GM19238 (cell line): ENCODE data around the gene GRIP1.

Experiments
- DNase-seq: peaks from one replicate; pipeline ENCODE4 v3.0.0; 2011; ENCODE audit warnings: low spot score; ENCODE audit not compliant: insufficient read length

The GRIP1 gene

GRCh38 chr12:66603981-66604479 is 74.8 kb downstream of the GRIP1 start:
- DNase-seq: no peak

- no peak for DNase-seq
Measured at GRCh38 chr12:66603461-66603860, 75.4 kb downstream of the GRIP1 start.

GRCh38 chr12:66602483-66603143 is 76.3 kb downstream of the GRIP1 start:
- DNase-seq: no peak

- DNase-seq: no peak
Measured at GRCh38 chr12:66600903-66601302, 78.0 kb downstream of the GRIP1 start.

- DNase-seq: no peak
Measured at GRCh38 chr12:66599816-66600215, 79.1 kb downstream of the GRIP1 start.

GRCh38 chr12:66598608-66599007 is 80.3 kb downstream of the GRIP1 start:
- no peak for DNase-seq

- no peak for DNase-seq
Measured at GRCh38 chr12:66598079-66598478, 80.8 kb downstream of the GRIP1 start.

GRCh38 chr12:66596199-66596598 is 82.7 kb downstream of the GRIP1 start:
- no peak for DNase-seq

GRCh38 chr12:66594688-66595087 is 84.2 kb downstream of the GRIP1 start:
- DNase-seq: no peak

- DNase-seq: no peak
Measured at GRCh38 chr12:66590275-66590985, 88.4 kb downstream of the GRIP1 start.

GRCh38 chr12:66589095-66589494 is 89.8 kb downstream of the GRIP1 start:
- no peak for DNase-seq

GRCh38 chr12:66587912-66588311 is 91.0 kb downstream of the GRIP1 start:
- DNase-seq: no peak

- DNase-seq: no peak
Measured at GRCh38 chr12:66584673-66585072, 94.2 kb downstream of the GRIP1 start.

- DNase-seq: no peak
Measured at GRCh38 chr12:66573605-66574004, 105.3 kb downstream of the GRIP1 start.

- DNase-seq: no peak
Measured at GRCh38 chr12:66572845-66573244, 106.0 kb downstream of the GRIP1 start.

- no peak for DNase-seq
Measured at GRCh38 chr12:66571361-66571915, 107.4 kb downstream of the GRIP1 start.

- DNase-seq: no peak
Measured at GRCh38 chr12:66563220-66563619, 115.7 kb downstream of the GRIP1 start.

GRCh38 chr12:66555113-66555512 is 123.8 kb downstream of the GRIP1 start:
- no peak for DNase-seq

- DNase-seq: no peak
Measured at GRCh38 chr12:66552716-66553115, 126.2 kb downstream of the GRIP1 start.

- no peak for DNase-seq
Measured at GRCh38 chr12:66550626-66551025, 128.2 kb downstream of the GRIP1 start.

GRCh38 chr12:66549050-66549389 is 129.9 kb downstream of the GRIP1 start:
- no peak for DNase-seq

- no peak for DNase-seq
Measured at GRCh38 chr12:66548338-66549049, 130.4 kb downstream of the GRIP1 start.
